ENCODE data around the gene CNTLN. TPM values are rescaled to one million over a fixed set of nuclear protein-coding genes. Genes with fewer than 3 reads are reported as not detected.
"Not testable (repeated sequence)": the region's sequence is repeated elsewhere in the genome, so short reads cannot be mapped to it uniquely, and the experiment has no call there.

The CNTLN gene
- total and polyA plus RNA-seq, 8 donors: 0.58 to 28.5 (median 3.3) TPM

DNA sequence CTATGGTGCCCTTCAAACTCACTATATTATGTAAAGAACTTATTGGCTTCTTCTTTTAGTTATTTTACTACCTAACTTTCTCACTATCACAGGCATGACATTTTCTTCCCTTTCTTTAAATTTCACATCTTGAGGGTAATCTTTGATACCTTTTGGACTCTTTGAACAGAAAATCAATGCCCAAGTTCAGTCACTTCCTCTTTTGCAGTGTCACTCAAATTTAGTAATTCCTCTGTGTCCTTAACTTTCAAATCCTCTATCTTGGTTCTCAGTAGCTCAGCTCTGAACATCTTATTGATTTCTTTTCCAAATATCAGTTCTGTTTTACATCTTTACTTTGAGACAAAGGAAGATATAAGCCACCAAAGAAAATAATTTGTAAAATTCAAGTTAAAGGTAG is 25.5 kb downstream of the CNTLN start:
- no peak overlapping the region for H3K4me3 ChIP-seq
- H3K27ac ChIP-seq: no peak overlapping the region
- DNase-seq: no peak
- H3K27me3 ChIP-seq: no peaks in the 10 kb centered on the region
- H3K9me3 ChIP-seq: no peaks in the 10 kb centered on the region
- intact Hi-C loops (cut with DNase I; ENCODE audit: low total_unique reads): no loop called here
- TF ChIP-seq POLR2A (IDR thresholded peaks at IDR 0.05): no peak
- TF ChIP-seq EP300 (IDR thresholded peaks at IDR 0.05): no peak
- no peak for TF ChIP-seq POLR2AphosphoS5 (IDR thresholded peaks at IDR 0.05)
- TF ChIP-seq, protein P1, sequence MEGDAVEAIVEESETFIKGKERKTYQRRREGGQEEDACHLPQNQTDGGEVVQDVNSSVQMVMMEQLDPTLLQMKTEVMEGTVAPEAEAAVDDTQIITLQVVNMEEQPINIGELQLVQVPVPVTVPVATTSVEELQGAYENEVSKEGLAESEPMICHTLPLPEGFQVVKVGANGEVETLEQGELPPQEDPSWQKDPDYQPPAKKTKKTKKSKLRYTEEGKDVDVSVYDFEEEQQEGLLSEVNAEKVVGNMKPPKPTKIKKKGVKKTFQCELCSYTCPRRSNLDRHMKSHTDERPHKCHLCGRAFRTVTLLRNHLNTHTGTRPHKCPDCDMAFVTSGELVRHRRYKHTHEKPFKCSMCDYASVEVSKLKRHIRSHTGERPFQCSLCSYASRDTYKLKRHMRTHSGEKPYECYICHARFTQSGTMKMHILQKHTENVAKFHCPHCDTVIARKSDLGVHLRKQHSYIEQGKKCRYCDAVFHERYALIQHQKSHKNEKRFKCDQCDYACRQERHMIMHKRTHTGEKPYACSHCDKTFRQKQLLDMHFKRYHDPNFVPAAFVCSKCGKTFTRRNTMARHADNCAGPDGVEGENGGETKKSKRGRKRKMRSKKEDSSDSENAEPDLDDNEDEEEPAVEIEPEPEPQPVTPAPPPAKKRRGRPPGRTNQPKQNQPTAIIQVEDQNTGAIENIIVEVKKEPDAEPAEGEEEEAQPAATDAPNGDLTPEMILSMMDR (IDR thresholded peaks at IDR 0.05): no peak
- H3K4me1 ChIP-seq: no peaks in the 10 kb centered on the region
- peaks cover 0 to 6% (median 3%) of the 10 kb centered on the region in 4 donors for H3K36me3 ChIP-seq

DNA sequence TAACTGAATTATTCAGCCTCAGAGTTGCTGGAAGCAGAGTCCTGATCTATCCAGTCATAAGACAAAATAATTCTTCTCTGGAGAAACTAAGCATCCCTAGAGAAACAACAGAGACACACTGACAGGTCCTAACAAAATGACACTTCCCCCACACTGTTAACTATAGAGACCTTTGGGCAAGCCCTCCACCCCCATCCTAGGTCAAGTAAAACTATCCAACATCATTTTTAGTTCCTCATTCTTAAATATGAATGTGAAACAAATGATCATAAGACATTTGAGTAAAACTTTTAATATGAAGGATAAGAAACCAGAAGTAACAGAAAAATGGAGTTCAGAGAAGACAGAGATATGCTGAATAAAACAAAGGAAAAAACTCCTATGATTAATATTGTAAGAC is 30.9 kb downstream of the CNTLN start:
- intact Hi-C loops (cut with DNase I; ENCODE audit: low total_unique reads): no loop called here
- no peak overlapping the region for H3K4me3 ChIP-seq
- TF ChIP-seq POLR2AphosphoS5 (IDR thresholded peaks at IDR 0.05): no peak
- no peak for TF ChIP-seq EP300 (IDR thresholded peaks at IDR 0.05)
- TF ChIP-seq POLR2A (IDR thresholded peaks at IDR 0.05): no peak
- TF ChIP-seq, protein P1 (IDR thresholded peaks at IDR 0.05): no peak
- H3K36me3 ChIP-seq: no peaks in the 10 kb centered on the region
- H3K27ac ChIP-seq: no peak overlapping the region
- no peak for DNase-seq
- peaks cover 0 to 10% (median 5%) of the 10 kb centered on the region in 4 donors for H3K9me3 ChIP-seq
- no peaks in the 10 kb centered on the region for H3K27me3 ChIP-seq
- H3K4me1 ChIP-seq: no peaks in the 10 kb centered on the region

DNA sequence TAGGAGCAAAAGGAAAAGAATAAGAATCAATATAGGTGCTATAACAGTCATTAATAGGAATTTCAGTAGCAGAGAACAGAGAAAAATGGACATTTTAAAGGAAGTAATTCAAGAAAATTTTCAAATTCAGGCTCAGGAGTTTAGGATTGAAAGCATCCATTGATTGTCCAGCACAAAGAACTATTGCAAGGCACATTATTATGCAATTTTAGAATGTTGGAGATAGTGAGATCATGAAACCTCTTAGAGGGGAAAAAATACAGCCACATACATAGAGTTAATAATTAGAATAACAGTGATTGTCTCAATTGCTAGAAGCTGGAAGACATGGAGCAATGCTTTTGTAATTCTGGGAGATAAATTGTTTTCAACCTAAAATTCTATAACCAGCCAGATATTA is 31.5 kb downstream of the CNTLN start:
- Histone ChIP-seq H3K4me1 (no peaks in the 10 kb centered on the region), H3K27ac (no peak overlapping the region)
- intact Hi-C loops (cut with DNase I; ENCODE audit: low total_unique reads): no loop called here

GRCh38 chr9:17171309-17172094 is 36.7 kb downstream of the CNTLN start:
- WGBS, 5 donors: 80 to 97% (median 94%) methylated on average over 4 to 5 of the region's 5 CpGs
- TF ChIP-seq, protein P1 (IDR thresholded peaks at IDR 0.05): no peak
- TF ChIP-seq POLR2AphosphoS5 (IDR thresholded peaks at IDR 0.05) (no peak), POLR2A (IDR thresholded peaks at IDR 0.05) (no peak)
- H3K36me3 ChIP-seq: no peaks in the 10 kb centered on the region
- no peak overlapping the region for H3K27ac ChIP-seq
- no peaks in the 10 kb centered on the region for H3K27me3 ChIP-seq
- intact Hi-C loops (cut with DNase I; ENCODE audit: low total_unique reads): no loop called here
- no peak overlapping the region for H3K4me3 ChIP-seq
- H3K4me1 ChIP-seq: no peaks in the 10 kb centered on the region
- peaks cover 0 to 10% (median 5%) of the 10 kb centered on the region in 4 donors for H3K9me3 ChIP-seq
- DNase-seq: no peak

More for the DNA sequence above, 31.5 kb downstream of the CNTLN start:
- Histone ChIP-seq H3K27me3 (no peaks in the 10 kb centered on the region), H3K4me3 (no peak overlapping the region), H3K9me3 (peaks cover 0 to 10% (median 5%) of the 10 kb centered on the region in 4 donors), H3K36me3 (no peaks in the 10 kb centered on the region)
- no peak for TF ChIP-seq POLR2AphosphoS5 (IDR thresholded peaks at IDR 0.05)
- no peak for TF ChIP-seq EP300 (IDR thresholded peaks at IDR 0.05)
- no peak for TF ChIP-seq POLR2A (IDR thresholded peaks at IDR 0.05)
- TF ChIP-seq, protein P1 (IDR thresholded peaks at IDR 0.05): no peak
- no peak for DNase-seq

DNA sequence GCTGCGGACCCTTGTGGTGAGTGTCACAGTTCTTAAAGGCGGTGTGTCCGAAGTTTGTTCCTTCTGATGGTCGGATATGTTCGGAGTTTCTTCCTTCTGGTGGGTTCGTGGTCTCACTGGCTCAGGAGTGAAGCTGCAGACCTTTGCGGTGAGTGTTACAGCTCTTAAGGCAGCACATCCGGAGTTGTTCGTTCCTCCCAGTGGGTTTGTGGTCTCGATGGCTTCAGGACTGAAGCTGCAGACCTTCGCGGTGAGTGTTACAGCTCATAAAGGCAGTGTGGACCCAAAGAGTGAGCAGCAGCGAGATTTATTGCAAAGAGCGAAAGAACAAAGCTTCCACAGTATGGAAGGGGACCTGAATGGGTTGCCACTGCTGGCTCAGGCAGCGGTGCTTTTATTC is 42.7 kb downstream of the CNTLN start:
- H3K27ac ChIP-seq; H3K27me3 ChIP-seq; H3K9me3 ChIP-seq; intact Hi-C loops (cut with DNase I; ENCODE audit: low total_unique reads); H3K36me3 ChIP-seq; DNase-seq; H3K4me3 ChIP-seq; H3K4me1 ChIP-seq: not testable (repeated sequence)
- WGBS, 5 donors: 94 to 97% (median 96%) methylated on average over 15 of the region's 15 CpGs
